NCI-H1105 (cell line): ENCODE results near the gene FERMT1.
"Not testable (repeated sequence)": the region's sequence is repeated elsewhere in the genome, so short reads cannot be mapped to it uniquely, and the experiment has no call there.

ENCODE experiments used
- DNase-seq: peaks from one replicate; lab custom pipeline; 2025; lab: John Stamatoyannopoulos, UW

The FERMT1 gene

DNA sequence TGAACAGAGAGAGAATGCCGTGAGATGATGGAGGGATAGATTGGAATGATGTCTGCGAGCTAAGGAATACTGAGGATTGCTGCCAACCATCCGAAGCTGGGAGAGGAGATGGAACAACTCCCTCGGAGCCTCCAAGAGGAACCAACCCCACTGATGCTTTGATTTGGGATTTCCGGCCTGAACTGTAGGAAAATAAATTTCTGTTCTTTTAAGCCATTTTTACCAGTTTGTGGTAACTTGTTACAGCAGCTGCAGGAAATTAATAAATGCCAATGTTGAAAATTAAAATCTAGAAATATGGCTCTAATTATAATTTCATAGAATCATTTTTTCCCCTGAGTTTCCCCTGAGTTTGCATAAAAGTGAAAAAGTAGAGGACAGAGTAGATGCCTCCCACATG is 83.1 kb downstream of the FERMT1 start:
- no peak for DNase-seq

DNA sequence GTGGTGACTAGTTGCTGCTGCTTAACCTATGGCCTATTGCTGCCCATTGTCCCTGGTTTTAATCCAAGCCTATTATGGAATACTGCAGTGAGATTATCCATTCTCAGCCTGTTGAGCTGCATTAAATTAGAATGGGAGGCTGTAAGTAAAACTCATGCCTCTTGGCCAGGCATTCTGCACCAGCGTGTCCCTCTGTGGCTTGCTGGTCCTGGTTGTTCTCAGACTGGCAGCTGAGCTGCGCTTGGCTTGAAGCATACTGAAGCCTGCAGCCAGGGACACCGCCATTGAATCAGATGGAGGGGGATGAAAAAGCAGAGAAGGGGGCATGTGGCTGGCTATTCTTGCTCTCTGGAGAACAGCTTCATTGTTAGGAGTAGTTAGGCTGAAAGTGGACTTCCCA is 84.6 kb downstream of the FERMT1 start:
- DNase-seq, result no peak

DNA sequence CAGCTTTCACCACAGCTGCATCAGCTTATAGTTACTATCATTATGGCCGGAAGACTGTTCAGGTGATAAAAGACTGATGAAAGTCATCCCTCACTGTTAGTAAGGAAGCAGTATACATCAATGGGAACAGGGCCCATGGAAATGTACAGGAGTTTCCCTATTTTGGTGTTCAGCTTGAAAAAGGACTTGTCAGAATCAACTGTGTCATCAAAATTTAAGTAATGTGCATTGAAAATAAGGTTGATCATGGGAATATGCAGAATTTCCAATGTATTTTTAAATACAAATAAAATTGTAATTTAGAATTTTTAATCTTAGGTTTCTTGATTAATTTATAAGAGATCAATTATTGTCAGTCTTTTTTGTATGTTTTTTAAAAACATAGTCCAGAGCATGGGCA is 85.7 kb downstream of the FERMT1 start:
- DNase-seq, result no peak

DNA sequence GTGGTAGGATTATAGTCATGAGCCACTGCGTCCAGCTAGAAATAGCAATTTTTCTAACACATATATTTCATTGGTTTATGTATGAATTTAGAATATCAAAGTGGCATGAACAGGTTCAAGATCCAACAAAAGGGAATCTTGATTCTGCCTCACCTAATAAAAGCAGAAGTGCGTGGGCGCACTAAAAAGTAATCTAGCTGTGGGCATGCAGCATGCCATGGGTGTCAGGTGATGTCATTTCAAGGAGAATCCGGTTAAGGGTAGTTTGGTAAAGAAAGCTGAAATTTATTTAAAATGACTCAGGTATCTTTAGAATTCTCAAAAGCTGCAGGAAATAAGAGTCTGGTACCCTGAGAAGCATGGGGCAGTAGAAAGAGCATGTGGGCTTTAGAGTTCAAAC is 86.6 kb downstream of the FERMT1 start:
- DNase-seq, result no peak

DNA sequence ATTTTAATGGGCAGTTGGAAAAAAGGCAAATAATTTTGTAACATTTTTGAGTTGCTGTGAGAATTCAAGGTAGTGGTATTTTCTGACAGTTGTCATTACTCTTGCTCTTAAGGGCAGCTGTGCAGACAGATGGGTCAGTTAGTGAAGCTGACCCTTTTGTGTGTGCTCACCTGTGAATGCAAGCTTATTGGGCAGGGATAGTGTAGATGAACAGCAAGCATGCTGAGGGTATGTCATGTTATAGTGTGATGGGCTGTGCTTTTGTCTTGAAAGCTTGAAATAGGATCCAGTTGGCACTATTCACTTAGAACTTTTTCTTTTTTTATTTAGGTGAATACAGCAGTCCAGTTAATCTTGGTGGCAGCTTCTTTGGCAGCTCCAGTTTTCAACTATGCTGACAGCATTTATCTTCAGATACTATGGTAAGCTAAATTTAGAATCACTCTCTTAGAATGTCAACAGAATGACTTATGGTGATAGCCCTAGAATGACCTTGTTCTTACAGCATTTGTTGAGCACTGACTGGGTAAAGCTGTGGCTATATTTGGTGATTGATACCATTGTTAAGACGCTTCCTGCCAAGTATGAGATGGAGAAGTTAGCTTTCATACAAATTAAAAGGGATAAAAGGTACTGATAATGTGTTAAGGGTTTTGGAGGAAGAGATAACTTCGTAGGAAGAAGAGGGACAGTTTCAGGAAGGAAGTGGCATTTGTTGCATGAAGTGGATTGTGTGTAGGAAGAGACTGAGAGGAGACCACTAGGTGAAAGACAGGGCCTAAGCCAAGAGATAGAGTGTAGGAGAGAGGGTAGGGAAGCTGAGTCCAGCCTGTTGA is 88.5 kb downstream of the FERMT1 start:
- no peak for DNase-seq

DNA sequence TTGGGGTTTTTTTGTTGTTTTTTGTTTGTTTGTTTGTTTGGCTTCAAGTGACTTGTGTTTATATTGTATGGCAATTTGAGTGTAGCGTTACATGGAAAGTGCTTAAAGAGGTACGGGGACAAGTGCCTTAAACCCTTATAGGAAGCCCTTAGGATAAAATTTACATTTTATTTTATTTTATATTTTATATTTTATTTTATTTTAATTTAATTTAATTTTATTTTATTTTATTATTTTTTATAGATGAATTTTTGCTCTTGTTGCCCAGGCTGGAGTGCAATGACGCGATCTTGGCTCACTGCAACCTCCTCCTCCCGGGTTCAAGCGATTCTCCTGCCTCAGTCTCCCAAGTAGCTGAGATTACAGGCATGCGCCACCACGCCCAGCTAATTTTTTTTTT is 89.9 kb downstream of the FERMT1 start:
- not testable (repeated sequence) for DNase-seq

DNA sequence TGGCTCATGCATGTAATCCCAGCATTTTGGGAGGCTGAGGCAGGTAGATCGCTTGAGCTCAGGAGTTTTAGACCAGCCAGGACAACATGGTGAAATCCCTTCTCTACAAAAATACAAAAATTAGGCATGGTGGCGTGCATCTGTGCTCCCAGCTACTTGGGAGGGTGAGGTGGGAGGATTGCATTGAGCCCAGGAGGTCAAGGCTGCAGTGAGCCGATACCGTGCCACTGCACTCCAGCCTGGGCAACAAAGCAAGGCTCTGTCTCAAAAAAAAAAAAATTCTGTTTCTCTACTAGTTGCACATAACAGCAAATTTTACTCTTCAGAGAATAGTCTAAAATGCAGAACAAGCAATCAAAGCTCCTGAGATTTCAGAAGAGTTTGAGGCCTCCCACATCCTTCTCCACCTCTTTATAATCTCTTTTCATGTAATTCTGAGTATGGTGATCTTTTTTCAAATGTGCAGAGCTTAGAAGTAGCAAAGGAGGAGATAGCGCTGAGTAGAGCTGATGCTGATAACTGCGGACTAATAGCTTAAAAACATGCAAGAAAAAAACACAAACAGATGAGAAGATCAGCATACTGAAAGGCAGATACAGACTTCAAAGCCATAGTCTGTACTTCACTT is 92.3 kb downstream of the FERMT1 start:
- DNase-seq, result no peak

DNA sequence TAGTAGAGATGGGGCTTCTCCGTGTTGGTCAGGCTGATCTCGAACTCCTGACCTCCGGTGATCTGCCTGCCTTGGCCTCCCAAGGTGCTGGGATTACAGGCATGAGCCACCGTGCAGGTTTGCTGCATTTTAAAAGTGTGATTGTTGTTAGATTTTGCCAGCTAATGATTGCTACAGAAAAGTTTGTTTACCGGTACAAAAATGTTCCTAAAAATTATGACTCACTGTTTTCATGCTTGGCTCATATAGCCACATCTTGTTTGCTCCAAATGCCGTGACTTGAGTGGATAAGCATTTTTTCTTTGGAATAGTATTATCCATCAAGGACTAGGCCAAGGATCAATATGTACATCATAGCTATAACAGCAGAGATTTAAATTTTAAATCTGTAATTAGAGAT is 93.3 kb downstream of the FERMT1 start:
- no peak for DNase-seq

DNA sequence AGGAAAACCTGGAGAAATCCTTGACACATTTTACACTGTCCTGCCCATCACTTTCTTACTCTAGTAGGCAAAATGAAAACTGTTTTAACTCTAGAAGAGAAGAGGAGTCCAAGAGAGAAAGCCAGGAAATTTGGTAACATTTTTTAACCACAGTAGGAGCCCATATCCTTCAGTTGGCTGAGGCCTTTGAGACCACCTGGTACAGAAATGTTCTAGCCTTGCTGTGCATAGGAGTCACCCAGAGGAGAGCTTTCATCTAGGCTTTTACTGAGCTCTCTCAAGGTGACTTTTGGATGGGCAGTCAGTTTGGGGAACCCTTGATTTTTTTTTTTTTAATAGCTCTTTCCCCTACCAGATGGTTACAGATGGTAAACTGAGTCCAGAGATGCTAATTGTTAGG is 94.0 kb downstream of the FERMT1 start:
- DNase-seq, result no peak

DNA sequence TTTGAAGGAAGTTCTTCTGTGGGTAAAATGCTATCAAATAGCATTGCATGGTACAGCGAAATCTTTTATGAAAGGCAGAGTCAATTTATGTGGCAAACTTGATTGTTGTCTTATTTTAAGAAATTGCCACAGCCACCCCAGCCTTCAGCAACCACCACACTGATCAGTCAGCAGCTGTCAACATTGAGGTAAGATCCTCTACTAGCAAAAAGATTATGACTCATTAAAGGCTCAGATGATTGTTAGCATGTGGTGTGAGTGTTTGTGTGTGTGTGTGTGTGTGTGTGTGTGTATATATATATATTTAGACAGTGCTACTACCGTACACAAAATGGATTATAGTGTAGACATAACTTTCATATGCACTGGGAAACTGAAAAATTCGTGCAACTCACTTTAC is 96.8 kb downstream of the FERMT1 start:
- DNase-seq, result no peak
